Measurements from ENCODE around the gene GALNTL6. TPM values are rescaled to one million over a fixed set of nuclear protein-coding genes. Genes with fewer than 3 reads are reported as not detected.

The GALNTL6 gene
- total RNA-seq, 1 donor from 2014 or later: 1.7 TPM

DNA sequence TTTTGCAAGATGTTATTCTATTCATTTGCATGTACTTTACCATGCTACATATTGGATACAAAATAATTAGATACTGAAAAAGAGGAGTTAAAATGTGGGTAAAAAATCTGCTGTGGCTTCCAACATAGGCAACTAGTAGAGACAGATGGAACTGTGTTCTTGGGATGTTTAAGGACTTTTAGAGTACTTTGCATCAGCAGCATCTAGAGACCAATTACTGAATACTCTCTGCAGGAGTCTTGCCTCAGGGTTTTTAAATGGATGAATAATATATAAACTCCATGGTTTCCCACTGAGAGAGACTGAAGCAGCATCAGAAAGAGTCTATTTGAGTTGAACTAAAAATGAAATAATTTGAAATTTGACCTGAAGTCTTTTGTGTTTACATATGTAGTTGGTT lies 676.7 kb downstream of the GALNTL6 start:
- DNase-seq (ENCODE audit: extremely low spot score, unreplicated experiment): no peak
- H3K36me3 Mint-ChIP-seq: no peaks in the 10 kb centered on the region
- H3K9me3 Mint-ChIP-seq: no peaks in the 10 kb centered on the region
- H3K27ac Mint-ChIP-seq: no peak overlapping the region
- no peaks in the 10 kb centered on the region for H3K4me1 Mint-ChIP-seq (ENCODE audit: unreplicated experiment)
- H3K27me3 Mint-ChIP-seq: no peaks in the 10 kb centered on the region
- TF ChIP-seq, protein P1, sequence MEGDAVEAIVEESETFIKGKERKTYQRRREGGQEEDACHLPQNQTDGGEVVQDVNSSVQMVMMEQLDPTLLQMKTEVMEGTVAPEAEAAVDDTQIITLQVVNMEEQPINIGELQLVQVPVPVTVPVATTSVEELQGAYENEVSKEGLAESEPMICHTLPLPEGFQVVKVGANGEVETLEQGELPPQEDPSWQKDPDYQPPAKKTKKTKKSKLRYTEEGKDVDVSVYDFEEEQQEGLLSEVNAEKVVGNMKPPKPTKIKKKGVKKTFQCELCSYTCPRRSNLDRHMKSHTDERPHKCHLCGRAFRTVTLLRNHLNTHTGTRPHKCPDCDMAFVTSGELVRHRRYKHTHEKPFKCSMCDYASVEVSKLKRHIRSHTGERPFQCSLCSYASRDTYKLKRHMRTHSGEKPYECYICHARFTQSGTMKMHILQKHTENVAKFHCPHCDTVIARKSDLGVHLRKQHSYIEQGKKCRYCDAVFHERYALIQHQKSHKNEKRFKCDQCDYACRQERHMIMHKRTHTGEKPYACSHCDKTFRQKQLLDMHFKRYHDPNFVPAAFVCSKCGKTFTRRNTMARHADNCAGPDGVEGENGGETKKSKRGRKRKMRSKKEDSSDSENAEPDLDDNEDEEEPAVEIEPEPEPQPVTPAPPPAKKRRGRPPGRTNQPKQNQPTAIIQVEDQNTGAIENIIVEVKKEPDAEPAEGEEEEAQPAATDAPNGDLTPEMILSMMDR (conservative IDR thresholded peaks at IDR 0.05): no peak
- no peak overlapping the region for H3K4me3 Mint-ChIP-seq

DNA sequence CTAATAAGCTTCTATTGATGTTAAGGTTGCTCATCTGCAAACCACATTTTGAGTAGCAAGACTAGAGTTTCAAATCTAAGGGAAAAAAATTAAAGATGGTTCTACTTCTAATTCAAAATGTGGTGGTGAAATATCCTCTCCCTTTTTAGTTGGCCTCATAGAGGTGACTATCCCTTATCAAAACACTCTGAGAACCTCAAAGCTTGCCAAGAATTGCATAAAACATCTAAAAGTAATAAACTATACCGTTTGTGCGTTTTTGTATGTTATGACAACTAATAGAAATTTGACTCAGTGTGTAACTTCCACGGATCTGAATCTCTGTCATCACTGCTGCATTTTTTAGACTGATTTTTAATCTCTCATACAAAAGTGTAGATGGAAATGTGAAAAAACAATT lies 682.6 kb downstream of the GALNTL6 start:
- Mint-ChIP-seq H3K9me3 (no peaks in the 10 kb centered on the region), H3K4me3 (no peak overlapping the region), H3K27me3 (no peaks in the 10 kb centered on the region), H3K4me1 (ENCODE audit: unreplicated experiment) (no peaks in the 10 kb centered on the region), H3K27ac (no peak overlapping the region), H3K36me3 (no peaks in the 10 kb centered on the region)
- TF ChIP-seq, protein P1 (conservative IDR thresholded peaks at IDR 0.05): no peak
- no peak for DNase-seq (ENCODE audit: extremely low spot score, unreplicated experiment)

- no peak for DNase-seq (ENCODE audit: extremely low spot score, unreplicated experiment)
- H3K4me3 Mint-ChIP-seq: no peak overlapping the region
- no peaks in the 10 kb centered on the region for H3K27me3 Mint-ChIP-seq
- H3K27ac Mint-ChIP-seq: no peak overlapping the region
- TF ChIP-seq, protein P1 (conservative IDR thresholded peaks at IDR 0.05): no peak
- H3K9me3 Mint-ChIP-seq: no peaks in the 10 kb centered on the region
- no peaks in the 10 kb centered on the region for H3K36me3 Mint-ChIP-seq
- no peaks in the 10 kb centered on the region for H3K4me1 Mint-ChIP-seq (ENCODE audit: unreplicated experiment)
Observed at GRCh38 chr4:172497321-172497720, 684.1 kb downstream of the GALNTL6 start.

DNA sequence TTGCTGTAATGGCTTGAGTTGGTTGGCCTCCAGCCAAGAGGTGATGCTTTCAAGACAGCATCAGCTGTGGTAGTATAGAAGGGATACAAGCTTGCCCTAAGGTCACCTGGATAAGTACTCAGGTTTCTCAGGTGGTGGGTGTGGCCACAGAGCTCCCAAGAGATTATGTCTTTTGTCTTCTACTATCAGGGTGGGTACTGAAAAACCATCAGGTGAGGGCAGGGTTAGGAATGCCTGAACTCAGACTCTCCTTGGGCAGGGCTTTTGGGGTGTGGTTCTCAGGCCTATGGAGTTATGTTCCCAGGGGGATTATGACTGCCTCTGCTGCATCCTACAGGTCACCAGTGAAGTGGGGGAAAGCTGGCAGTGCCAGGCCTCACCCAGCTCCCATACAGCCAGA lies 700.8 kb downstream of the GALNTL6 start:
- Mint-ChIP-seq H3K4me1 (ENCODE audit: unreplicated experiment) (peaks cover 8% of the 10 kb centered on the region), H3K27ac (peak overlapping the region; percentile 78), H3K4me3 (no peak overlapping the region), H3K27me3 (no peaks in the 10 kb centered on the region), H3K36me3 (no peaks in the 10 kb centered on the region), H3K9me3 (peaks cover 10% of the 10 kb centered on the region)
- TF ChIP-seq, protein P1 (conservative IDR thresholded peaks at IDR 0.05): no peak
- DNase-seq (ENCODE audit: extremely low spot score, unreplicated experiment): no peak

GRCh38 chr4:172514801-172515200 lies 701.6 kb downstream of the GALNTL6 start:
- H3K4me3 Mint-ChIP-seq: no peak overlapping the region
- peaks cover 8% of the 10 kb centered on the region for H3K4me1 Mint-ChIP-seq (ENCODE audit: unreplicated experiment)
- TF ChIP-seq, protein P1 (conservative IDR thresholded peaks at IDR 0.05): no peak
- H3K36me3 Mint-ChIP-seq: no peaks in the 10 kb centered on the region
- H3K9me3 Mint-ChIP-seq: peaks cover 10% of the 10 kb centered on the region
- H3K27ac Mint-ChIP-seq: peak overlapping the region; percentile 78
- DNase-seq (ENCODE audit: extremely low spot score, unreplicated experiment): no peak
- H3K27me3 Mint-ChIP-seq: no peaks in the 10 kb centered on the region
